Erythroblast (primary cell): Measurements from ENCODE around the gene PPP1R15A.

Experiments used
- DNase-seq, 2 experiments: peaks; one replicate each; lab custom pipeline; 2025; lab: John Stamatoyannopoulos, UW
- GATA1 ChIP-seq: IDR thresholded peaks from 2 replicates; pipeline ENCODE4 v1.6.1; 2011; ENCODE audit warnings: low read depth, mild to moderate bottlenecking, control low read depth, low read length, moderate library complexity
- POLR2A ChIP-seq: IDR thresholded peaks from 2 replicates; pipeline ENCODE4 v1.6.1; 2011; ENCODE audit warnings: mild to moderate bottlenecking, low read length

The PPP1R15A gene

DNA sequence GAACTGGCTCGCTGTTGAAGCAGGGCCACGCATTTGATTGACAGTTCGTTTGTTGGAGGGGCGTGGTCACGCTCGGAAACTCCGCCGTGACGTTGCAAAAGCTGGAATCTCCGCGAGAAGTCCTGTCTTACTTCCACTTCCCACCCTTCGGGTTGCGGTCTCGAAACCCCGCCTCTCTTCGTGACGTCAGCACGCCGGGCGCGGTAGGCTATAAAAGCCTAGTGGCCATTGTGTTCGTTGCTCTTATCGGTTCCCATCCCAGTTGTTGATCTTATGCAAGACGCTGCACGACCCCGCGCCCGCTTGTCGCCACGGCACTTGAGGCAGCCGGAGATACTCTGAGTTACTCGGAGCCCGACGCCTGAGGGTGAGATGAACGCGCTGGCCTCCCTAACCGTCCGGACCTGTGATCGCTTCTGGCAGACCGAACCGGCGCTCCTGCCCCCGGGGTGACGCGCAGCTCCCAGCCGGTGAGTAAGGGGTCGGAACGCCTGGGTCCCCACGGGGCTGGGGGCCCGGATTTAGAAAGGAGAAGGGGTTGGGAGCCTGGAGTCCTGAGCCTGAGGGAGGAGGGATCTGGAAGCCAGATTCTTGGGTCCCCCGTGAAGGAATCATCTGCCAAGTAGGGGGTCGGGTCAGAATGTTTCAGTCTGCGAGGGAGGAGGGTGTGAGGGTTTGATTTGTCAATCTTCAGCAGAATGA, at the start of gene PPP1R15A:
Gene PPP1R15A (plus strand): TSS at position 240 of the 702 bp plus-strand sequence. CDS start 813 bp downstream, outside the sequence.
- TF ChIP-seq GATA1: no peak
- TF ChIP-seq POLR2A: peak; percentile 100
- peak; percentile 99 to 100 for DNase-seq

DNA sequence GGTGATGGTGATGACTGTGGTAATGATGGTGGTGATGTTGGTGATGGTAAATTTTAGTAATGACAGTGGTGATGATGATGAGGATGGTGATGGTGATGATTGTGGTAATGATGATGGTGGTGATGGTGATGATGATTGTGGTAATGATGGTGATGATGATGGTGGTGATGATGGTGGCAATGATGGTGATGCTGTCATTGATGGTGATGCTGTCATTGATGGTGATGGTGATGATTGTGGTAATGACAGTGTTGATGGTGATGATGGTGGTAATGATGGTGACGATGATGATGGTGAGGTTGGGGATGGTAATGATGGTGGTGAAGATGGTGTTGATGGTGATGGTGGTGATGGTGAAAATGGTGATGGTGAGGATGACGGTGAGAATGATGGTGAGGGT, 49.7 kb upstream of the PPP1R15A start:
- TF ChIP-seq POLR2A (no peak), GATA1 (no peak)
- no peak for DNase-seq

DNA sequence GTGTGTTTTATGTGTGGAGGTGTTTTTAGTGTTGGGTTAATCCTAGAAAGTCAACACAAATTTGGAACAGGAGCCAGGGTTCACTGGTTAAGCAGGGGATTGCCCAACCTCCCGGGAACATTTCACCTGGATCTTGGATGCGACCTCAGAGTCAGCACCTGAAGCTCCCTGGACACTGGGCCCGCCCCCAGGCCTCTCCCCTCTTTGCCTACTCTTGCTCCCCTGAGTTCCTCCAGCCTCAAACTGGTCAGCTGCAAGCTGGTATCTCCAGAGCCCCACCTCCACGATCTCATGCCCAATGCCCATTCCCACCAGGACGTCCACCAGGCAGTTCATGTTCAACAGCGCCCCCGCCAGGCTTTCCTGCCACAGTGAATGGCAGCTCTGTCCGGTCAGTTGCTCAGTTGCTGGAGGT, 45.6 kb upstream of the PPP1R15A start:
- TF ChIP-seq POLR2A (no peak), GATA1 (no peak)
- DNase-seq: no peak

DNA sequence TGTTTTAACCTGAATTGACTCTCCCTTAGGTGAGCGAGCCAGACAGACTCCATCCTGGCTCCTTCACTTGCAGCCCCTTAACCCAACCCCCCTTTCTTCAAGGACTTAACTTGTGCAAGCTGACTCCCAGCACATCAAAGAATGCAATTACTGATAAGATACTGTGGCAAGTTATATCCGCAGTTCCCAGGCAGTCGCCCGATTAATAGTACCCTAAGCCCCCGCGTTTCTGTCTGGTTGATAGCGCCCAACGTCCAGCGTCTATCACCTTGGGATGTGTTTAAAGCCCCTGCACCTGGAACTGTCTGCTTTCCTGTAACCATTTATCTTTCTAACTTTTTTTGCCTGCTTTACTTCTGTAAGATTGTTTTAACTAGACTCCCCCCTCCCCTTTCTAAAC, 42.1 kb upstream of the PPP1R15A start:
- DNase-seq: no peak
- TF ChIP-seq POLR2A (no peak), GATA1 (no peak)

DNA sequence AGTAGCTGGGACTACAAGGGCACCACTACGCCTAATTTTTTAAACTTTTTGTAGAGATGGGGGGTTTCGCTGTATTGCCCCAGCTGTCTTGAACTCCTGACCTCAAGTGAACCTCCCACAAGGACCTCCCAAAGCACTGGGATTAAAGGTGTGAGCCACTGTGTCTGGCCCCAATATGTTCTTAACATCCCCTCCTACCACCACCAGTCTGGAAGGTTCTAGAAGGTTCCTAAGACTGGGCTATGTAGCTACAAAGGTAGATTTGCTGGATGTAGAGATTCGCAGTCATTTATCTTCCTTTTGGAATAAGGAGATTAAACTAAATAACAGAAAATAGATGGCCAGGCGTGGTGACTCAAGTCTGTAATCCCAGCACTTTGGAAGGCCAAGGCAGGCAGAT, 41.3 kb upstream of the PPP1R15A start:
- DNase-seq: no peak
- no peak for TF ChIP-seq GATA1
- no peak for TF ChIP-seq POLR2A

DNA sequence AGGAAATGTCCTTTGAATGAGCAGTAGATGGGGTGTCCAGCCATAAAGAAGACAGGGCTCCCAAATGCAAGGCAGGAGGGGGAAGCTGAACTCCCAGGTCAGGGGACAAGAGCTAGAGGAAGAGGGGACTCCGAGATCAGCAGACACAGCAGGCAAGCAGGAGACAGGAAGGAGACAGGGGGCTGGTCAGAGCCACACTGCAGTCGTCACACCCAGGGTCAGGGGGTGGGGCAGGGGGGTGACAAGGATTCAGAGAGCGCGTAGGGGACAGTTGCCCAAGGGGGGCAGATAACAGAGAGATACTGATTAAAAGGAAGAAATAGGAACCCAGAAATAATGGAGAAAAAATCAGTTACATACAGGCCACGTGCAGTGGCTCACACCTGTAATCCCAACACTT, 39.2 kb upstream of the PPP1R15A start:
- TF ChIP-seq POLR2A: no peak
- no peak for TF ChIP-seq GATA1
- DNase-seq: no peak

DNA sequence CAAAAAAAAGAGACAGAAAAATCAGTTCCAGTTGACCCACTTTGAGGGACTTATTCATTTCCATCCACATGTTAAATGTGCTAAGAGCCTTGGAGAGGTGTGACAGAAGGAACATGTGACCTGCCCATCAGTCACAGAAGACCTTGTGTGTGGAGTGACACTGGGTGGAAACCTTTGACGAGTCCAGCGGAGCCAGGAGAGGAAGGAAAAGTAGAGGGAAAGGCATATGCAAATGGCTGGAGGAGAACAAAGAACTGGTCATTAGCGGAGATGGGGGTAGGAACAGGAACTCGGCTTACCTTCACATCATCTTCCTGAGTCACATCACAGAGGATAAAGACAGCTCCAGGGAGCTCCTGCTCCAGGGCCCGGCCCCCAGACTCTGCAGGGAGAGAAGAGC, 38.2 kb upstream of the PPP1R15A start:
- DNase-seq: no peak
- TF ChIP-seq POLR2A (no peak), GATA1 (no peak)

DNA sequence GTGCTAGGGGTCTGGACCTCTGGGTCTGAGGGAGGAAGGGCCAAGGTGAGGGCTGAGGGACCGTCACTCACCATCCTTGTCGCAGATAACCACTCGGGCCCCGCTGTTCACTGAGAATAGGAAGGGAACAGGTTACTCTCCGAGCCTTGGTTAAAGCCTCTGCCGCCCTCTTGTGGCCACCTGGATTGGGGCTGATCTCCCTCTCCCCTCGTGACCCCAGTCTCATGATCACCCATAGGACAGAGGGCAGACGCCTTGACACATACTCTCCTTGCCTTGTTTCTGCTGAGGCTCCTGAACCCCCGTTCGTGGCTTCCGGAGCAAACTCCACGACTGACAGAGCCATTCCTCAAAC, 36.5 kb upstream of the PPP1R15A start:
- TF ChIP-seq POLR2A (peak; percentile 71), GATA1 (no peak)
- peak; percentile 92 to 95 for DNase-seq

DNA sequence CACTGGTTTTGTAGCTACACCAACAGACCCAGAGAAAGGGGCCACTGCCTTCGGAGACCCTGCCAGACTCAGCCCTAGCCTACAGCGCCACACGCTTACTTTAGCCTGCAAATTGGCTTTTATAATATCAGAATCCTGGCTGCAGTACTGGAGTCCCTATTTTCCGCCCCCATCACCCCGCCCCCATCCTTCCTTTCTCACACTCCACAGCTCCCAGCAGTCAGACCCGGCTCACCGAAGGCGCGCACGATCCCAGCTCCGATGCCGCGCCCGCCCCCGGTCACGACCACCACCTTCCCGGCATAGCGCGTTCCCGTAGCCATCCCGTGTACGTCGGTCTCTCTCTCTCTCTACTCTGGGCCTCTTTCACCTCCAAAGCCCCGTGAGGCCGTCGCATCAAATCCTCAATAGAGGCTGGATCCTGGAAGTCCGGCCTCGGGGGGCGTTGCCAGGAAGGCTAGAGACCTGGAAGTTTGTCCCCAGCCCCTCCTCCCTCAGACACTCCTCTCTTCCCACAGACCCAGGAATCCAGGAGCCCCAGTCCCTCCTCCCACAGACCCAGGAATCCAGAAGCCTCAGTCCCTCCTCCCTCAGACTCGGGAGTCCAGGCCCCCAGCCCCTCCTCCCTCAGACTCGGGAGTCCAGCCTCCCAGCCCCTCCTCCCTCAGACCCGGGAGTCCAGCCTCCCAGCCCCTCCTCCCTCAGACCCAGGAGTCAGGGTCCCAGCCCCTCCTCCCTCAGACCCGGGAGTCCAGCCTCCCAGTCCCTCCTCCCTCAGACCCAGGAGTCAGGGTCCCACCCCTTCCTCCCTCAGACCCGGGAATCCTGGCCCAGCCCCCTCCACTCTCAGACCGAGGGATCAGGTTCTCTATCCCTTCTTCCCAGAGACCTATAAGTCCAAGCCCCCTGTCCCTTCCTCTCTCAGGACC, 35.9 kb upstream of the PPP1R15A start, which contains the start of gene HSD17B14:
Gene HSD17B14 (minus strand): TSS at position 403 of the 929 bp plus-strand sequence. CDS start 80 bp downstream, at position 323.
- no peak for DNase-seq
- TF ChIP-seq POLR2A: peak; percentile 27
- no peak for TF ChIP-seq GATA1

DNA sequence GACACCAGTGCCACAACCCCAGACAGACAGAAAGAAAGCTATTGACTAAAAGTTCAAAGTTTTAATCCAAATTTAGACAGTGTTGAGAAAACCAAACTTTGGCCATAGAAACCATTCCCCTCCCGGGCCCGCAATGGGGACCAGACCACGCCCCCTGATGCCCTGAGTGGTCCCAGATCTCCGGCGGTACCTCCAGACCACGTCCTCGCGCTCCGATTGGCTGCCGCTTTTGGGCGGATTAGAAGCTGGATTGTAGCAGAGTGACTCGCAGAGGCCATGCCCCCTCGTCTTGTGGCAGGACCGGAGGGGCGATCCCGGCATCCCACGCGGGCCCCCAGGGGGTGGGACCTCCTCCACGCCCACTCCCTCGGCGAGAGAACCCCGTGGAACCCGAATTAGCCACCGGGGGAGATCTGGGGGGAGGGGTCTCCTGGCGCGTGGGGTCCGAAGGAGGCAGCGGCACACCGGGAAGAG, 35.1 kb upstream of the PPP1R15A start:
- peak; percentile 34 for TF ChIP-seq POLR2A
- TF ChIP-seq GATA1: no peak
- DNase-seq: peak; percentile 90

DNA sequence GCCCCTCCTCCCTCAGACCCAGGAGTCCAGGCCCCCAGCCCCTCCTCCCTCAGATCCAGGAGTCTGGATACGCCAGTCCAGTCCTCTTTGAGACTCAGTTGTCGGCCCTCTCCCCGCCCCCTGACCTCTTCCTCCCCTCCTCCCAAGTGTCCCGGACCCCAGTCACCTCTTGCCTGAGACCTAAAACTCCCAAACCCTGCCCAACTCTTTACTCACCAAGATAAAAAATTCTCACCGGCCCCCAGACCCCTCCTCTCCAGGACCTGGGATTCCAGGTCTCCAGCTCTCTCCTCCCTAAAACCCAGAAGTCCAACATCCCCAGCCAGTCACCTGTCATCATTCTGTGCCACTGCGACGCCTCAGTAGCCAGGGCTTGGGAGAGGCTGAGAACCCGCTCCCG, 34.5 kb upstream of the PPP1R15A start:
- TF ChIP-seq GATA1 (no peak), POLR2A (no peak)
- no peak for DNase-seq

DNA sequence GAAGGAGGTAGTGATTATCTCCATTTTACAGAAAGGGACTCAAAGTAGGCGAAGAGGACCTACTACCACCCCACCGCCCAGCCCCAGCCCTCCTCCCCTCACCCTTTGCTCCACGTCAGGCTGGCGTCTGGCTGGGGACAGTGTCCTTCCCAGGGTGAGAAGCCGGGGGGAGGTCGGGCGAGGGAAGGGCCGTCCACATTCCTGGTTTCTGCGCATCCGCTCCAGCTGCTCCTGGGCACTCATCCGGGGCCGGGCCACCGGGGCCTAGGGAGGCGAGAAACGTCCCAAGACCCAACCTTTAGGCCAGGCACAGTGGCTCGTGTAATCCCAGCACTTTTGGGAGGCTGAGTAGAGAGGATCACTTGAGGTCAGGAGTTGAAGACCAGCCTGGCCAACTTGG, 31.2 kb upstream of the PPP1R15A start:
- TF ChIP-seq GATA1 (no peak), POLR2A (no peak)
- no peak for DNase-seq

DNA sequence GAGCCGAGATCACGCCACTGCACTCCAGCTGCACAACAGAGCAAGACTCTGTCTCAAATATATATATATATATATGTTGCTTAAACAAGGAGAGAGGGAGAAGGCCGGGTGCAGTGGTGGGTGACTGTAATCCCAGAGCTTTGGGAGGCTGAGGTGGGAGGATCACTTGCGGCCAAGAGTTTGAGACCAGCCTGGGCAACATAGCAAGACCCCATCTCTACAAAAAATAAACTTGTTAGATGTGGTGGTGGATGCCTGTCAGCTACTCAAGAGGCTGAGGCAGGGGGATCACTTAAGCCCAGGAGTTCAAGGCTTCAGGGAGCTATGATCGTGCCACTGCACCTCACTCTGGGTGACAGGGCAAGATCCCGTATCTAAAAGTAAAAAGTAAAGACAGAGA, 30.6 kb upstream of the PPP1R15A start:
- no peak for TF ChIP-seq POLR2A
- DNase-seq: no peak

DNA sequence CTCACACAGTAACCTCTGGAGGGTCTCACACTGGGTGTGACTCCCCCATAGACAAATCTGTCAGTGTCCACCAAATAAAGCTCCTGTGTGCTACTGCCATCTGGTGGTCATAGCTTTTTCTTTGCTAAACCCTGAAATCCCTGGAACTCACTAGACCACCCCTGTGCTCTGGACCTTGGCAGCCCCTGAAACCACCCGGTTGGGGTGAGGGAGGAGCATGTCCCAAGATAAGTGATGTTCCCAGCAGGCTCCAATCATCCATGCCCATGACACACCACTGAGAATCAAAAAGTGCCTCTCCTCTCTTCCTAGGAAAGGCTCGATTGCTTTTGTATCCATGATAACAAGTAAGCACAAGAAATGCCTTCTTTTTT, 29.4 kb upstream of the PPP1R15A start:
- TF ChIP-seq POLR2A (no peak), GATA1 (no peak)
- DNase-seq: peak in 1 of 2 experiments; percentile 84

DNA sequence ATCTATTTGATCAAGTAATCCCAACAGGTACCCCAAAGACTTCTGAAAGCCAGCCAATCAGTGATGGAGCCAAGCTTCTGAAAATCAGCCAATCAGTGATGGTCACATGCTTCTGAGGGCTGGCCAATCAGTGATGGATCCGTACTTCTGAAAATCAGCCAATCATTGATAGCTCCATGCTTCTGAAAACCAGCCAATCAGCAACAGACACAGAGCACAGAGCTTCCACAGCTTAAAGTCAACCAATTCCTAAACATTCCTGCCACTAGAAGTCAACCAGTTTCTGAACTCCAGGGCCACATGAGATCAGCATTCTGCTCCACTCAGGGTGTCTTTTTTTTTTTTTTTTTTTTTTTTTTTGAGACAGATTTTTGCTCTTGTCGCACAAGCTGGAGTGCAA, 27.7 kb upstream of the PPP1R15A start:
- DNase-seq: no peak
- TF ChIP-seq GATA1 (no peak), POLR2A (no peak)
